22Rv1 (cell line): ENCODE data around the gene MOV10L1.

Source experiments
- ZFX ChIP-seq: fragments of 450-650 bp; IDR thresholded peaks from 2 replicates; pipeline ENCODE4 v1.6.1; 2017; ENCODE audit warnings: antibody characterized with exemption, borderline replicate concordance
- TF ChIP-seq, protein P1 (sequence below): fragments of 450-650 bp; IDR thresholded peaks from 2 replicates; pipeline ENCODE4 v1.5.1; 2017; ENCODE audit warnings: mild to moderate bottlenecking

DNA sequence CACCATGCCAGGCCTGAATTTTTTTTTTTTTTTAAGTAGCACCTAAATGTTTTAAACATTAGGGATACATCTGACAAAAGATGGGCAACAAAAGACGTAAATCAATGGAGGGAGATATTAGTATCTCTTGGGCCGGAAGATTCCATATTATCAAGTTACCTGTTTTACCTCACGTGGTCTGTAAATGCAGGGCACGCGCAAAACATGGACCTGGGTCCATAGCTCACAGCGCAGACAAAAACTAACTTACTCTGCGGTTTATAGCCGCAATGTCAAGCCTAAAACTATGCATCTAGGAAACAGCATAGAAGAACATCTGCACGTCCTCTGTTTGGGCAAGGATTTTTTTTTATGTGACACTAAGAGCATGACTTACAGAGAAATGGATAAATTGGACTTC, 49.2 kb downstream of the MOV10L1 start:
- TF ChIP-seq, protein P1, sequence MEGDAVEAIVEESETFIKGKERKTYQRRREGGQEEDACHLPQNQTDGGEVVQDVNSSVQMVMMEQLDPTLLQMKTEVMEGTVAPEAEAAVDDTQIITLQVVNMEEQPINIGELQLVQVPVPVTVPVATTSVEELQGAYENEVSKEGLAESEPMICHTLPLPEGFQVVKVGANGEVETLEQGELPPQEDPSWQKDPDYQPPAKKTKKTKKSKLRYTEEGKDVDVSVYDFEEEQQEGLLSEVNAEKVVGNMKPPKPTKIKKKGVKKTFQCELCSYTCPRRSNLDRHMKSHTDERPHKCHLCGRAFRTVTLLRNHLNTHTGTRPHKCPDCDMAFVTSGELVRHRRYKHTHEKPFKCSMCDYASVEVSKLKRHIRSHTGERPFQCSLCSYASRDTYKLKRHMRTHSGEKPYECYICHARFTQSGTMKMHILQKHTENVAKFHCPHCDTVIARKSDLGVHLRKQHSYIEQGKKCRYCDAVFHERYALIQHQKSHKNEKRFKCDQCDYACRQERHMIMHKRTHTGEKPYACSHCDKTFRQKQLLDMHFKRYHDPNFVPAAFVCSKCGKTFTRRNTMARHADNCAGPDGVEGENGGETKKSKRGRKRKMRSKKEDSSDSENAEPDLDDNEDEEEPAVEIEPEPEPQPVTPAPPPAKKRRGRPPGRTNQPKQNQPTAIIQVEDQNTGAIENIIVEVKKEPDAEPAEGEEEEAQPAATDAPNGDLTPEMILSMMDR, result no peak
- TF ChIP-seq ZFX, result no peak
